CD4-positive, alpha-beta T cell (primary cell): ENCODE results near the gene RNF141. TPM values are rescaled to one million over a fixed set of nuclear protein-coding genes. Genes with fewer than 3 reads are reported as not detected.

Source experiments
- ATAC-seq: fragments of 200-7000 bp; cut with Tn5 transposase; one replicate; pipeline ENCODE4 v1.10.0; 2022; ENCODE audit warnings: mild to moderate bottlenecking; ENCODE audit not compliant: poor library complexity
- CTCF ChIA-PET: fragments of 350-600 bp; sonication (Branson Sonifier 250); formaldehyde crosslinking; loops from one replicate; lab custom pipeline; 2021; ENCODE audit warnings: antibody characterized with exemption, inconsistent platforms; lab: Charles Lee
- POLR2A ChIA-PET: fragments of 350-600 bp; sonication (Branson Sonifier 250); formaldehyde crosslinking; loops from one replicate; lab custom pipeline; 2021; ENCODE audit warnings: antibody characterized with exemption, inconsistent platforms; lab: Charles Lee
- DNase-seq, 14 experiments: peaks; one replicate each; pipeline ENCODE4 v3.0.0-alpha.2; 2013 to 2020; ENCODE audit warnings: mixed read lengths in 2 of 14
- H3K27ac ChIP-seq, 2 donors: one replicate each; pipeline versions ENCODE4 v1.5.1 to v1.7.0; 2013; ENCODE audit warnings: low read length in 2 of 2, low read depth in 1 of 2, mild to moderate bottlenecking in 1 of 2
- H3K27me3 ChIP-seq, 2 experiments: 1 replicate in 1 of 2; 2 replicates in 1 of 2; pipeline versions ENCODE4 v1.6.1 to v1.7.0; 2013; ENCODE audit warnings: low read length in 2 of 2, control low read depth in 1 of 2, mild to moderate bottlenecking in 1 of 2, moderate library complexity in 1 of 2; ENCODE audit not compliant: insufficient read depth in 2 of 2, control insufficient read depth in 1 of 2
- H3K36me3 ChIP-seq: one replicate; pipeline ENCODE4 v1.6.1; 2013; ENCODE audit warnings: low read length, control low read depth; ENCODE audit not compliant: insufficient read depth
- H3K4me1 ChIP-seq: one replicate; pipeline ENCODE4 v1.6.1; 2013; ENCODE audit warnings: low read length, control low read depth; ENCODE audit not compliant: insufficient read depth
- H3K4me3 ChIP-seq: one replicate; pipeline ENCODE4 v1.5.1; 2013; ENCODE audit warnings: mild to moderate bottlenecking, low read length, moderate library complexity
- H3K9me3 ChIP-seq, 2 experiments: 1 replicate in 1 of 2; 2 replicates in 1 of 2; pipeline versions ENCODE4 v1.6.1 to v1.7.0; 2013; ENCODE audit warnings: low read length in 2 of 2, mild to moderate bottlenecking in 2 of 2, control low read depth in 1 of 2, moderate library complexity in 1 of 2; ENCODE audit not compliant: control insufficient read depth in 1 of 2, insufficient read depth in 1 of 2
- H3K27ac Mint-ChIP-seq: one replicate; pipeline ENCODE4 v1.8.0; 2020; ENCODE audit warnings: mixed read lengths
- H3K27me3 Mint-ChIP-seq: one replicate; pipeline ENCODE4 v1.8.0; 2021; ENCODE audit warnings: mixed read lengths
- H3K36me3 Mint-ChIP-seq: one replicate; pipeline ENCODE4 v1.8.0; 2021; ENCODE audit warnings: low read depth, mixed read lengths
- H3K4me1 Mint-ChIP-seq: one replicate; pipeline ENCODE4 v1.8.0; 2021; ENCODE audit warnings: low read depth, mixed read lengths
- H3K4me3 Mint-ChIP-seq: one replicate; pipeline ENCODE4 v1.8.0; 2020; ENCODE audit warnings: mild to moderate bottlenecking, mixed read lengths
- H3K9me3 Mint-ChIP-seq: one replicate; pipeline ENCODE4 v1.8.0; 2020; ENCODE audit warnings: mixed read lengths
- CTCF ChIP-seq: fragments of 200-600 bp; IDR thresholded peaks from one replicate; pipeline ENCODE4 v1.8.0; 2022; ENCODE audit warnings: antibody characterized with exemption, mild to moderate bottlenecking
- intact Hi-C, 2 experiments: fragments of 100-400 bp; cut with DNase I in 1 of 2; cut with micrococcal nuclease in 1 of 2; formaldehyde crosslinking; loops; one replicate each; pipeline versions ENCODE4 v1.15.1 to v1.9.0; 2023 to 2025; cut with DNase I, micrococcal nuclease
- total RNA-seq, 174 experiments: library from RNA in 2 of 174; stranded (reverse) in 2 of 174; gene quantifications; one replicate each; pipeline ENCODE4 v1.2.3 and lab custom pipeline; 2021 to 2026

Gene RNF141
- total RNA-seq, 2 experiments from 2014 or later, result 18.0 to 19.0 TPM

- Histone ChIP-seq H3K27me3 (no peaks in the 10 kb centered on the region), H3K4me3 (no peak overlapping the region), H3K9me3 (no peaks in the 10 kb centered on the region), H3K27ac (no peak overlapping the region), H3K36me3 (peaks cover 22% of the 10 kb centered on the region), H3K4me1 (no peaks in the 10 kb centered on the region)
- ChIA-PET POLR2A (no interaction called here), CTCF (interaction anchor here (1.1 kb wide), 1 partner anchor 19 kb away, joined by 3 read pairs; no protein-coding TSS in a partner anchor)
- Mint-ChIP-seq H3K27ac (no peak overlapping the region), H3K36me3 (peaks cover 47% of the 10 kb centered on the region), H3K4me3 (no peak overlapping the region), H3K9me3 (no peaks in the 10 kb centered on the region), H3K27me3 (no peaks in the 10 kb centered on the region), H3K4me1 (no peaks in the 10 kb centered on the region)
- intact Hi-C loops, result loop anchor here (10.0 kb wide), 1 partner anchor 219 kb away; no protein-coding TSS in a partner anchor
- no peak for DNase-seq
- TF ChIP-seq CTCF, result no peak
- no peak for ATAC-seq
These were observed 25.6 kb downstream of the RNF141 start for GRCh38 chr11:10515418-10515817.

DNA sequence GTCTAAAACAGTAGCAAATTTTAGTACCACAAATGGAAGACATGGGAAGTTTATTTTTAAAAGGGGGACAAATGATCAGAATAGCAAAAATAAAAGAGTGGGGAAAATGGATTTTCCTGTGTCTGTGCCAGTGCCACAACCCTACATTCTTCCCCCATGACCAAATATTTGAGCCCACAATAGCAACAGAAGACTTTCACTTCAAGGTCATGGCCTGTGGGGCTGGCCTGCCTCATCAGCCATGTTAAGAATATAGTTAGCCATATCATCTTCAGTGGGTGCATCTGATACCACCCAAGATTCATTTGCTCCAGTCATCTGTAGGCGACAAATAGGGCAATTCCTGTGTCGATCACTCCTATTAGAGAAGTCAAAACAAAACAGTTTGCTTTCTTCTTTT, 26.3 kb downstream of the RNF141 start:
- Mint-ChIP-seq H3K27ac (no peak overlapping the region), H3K4me3 (no peak overlapping the region), H3K36me3 (peaks cover 44% of the 10 kb centered on the region), H3K4me1 (no peaks in the 10 kb centered on the region), H3K9me3 (no peaks in the 10 kb centered on the region), H3K27me3 (no peaks in the 10 kb centered on the region)
- DNase-seq (no peak), ATAC-seq (no peak)
- ChIA-PET POLR2A (no interaction called here), CTCF (interaction anchor here (0.9 to 1.2 kb wide), 3 partner anchors 19 to 109 kb away, joined by 3 to 5 read pairs (median 5); partner anchors contain the start of gene RNF141)
- Histone ChIP-seq H3K27ac (no peak overlapping the region), H3K9me3 (no peaks in the 10 kb centered on the region), H3K36me3 (peaks cover 20% of the 10 kb centered on the region), H3K4me3 (no peak overlapping the region), H3K27me3 (no peaks in the 10 kb centered on the region), H3K4me1 (no peaks in the 10 kb centered on the region)
- intact Hi-C loops, result loop anchor here (10.0 kb wide), 1 partner anchor 220 kb away; no protein-coding TSS in a partner anchor
- TF ChIP-seq CTCF, result no peak

- DNase-seq (no peak), ATAC-seq (no peak)
- H3K27ac ChIP-seq, result no peak overlapping the region
- no peaks in the 10 kb centered on the region for H3K4me1 ChIP-seq
- Mint-ChIP-seq H3K4me1 (no peaks in the 10 kb centered on the region), H3K9me3 (no peaks in the 10 kb centered on the region), H3K36me3 (peaks cover 39% of the 10 kb centered on the region), H3K27ac (no peak overlapping the region), H3K4me3 (no peak overlapping the region), H3K27me3 (no peaks in the 10 kb centered on the region)
- ChIA-PET CTCF (interaction anchor here (0.7 to 1.2 kb wide), 4 partner anchors 20 to 109 kb away, joined by 3 to 5 read pairs (median 4); partner anchors contain the start of gene RNF141), POLR2A (no interaction called here)
- intact Hi-C loops, result loop anchor here (10.0 kb wide), 1 partner anchor 221 kb away; no protein-coding TSS in a partner anchor
- no peak for TF ChIP-seq CTCF
- peaks cover 16% of the 10 kb centered on the region for H3K36me3 ChIP-seq
- H3K4me3 ChIP-seq, result no peak overlapping the region
- H3K9me3 ChIP-seq, result no peaks in the 10 kb centered on the region
- no peaks in the 10 kb centered on the region for H3K27me3 ChIP-seq
These were observed 26.8 kb downstream of the RNF141 start for GRCh38 chr11:10514202-10514601.
